Fibroblast of peridontal ligament (primary cell): ENCODE results near the gene ANKS3.

Source experiments
- DNase-seq: peaks from one replicate; pipeline ENCODE4 v3.0.0-alpha.2; 2010; ENCODE audit errors: extremely low read depth

ANKS3 gene, protein sequence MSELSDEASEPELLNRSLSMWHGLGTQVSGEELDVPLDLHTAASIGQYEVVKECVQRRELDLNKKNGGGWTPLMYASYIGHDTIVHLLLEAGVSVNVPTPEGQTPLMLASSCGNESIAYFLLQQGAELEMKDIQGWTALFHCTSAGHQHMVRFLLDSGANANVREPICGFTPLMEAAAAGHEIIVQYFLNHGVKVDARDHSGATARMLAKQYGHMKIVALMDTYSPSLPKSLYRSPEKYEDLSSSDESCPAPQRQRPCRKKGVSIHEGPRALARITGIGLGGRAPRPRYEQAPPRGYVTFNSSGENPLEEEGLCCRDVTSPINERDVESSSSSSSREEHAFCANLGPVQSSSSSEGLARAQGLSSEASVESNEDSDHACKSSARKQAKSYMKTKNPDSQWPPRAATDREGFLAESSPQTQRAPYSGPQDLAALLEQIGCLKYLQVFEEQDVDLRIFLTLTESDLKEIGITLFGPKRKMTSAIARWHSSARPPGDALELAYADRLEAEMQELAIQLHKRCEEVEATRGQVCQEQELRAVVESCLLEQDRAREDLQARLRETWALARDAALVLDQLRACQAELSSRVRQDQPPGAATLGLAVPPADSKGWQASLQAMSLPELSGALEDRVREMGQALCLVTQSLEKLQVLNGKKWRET

DNA sequence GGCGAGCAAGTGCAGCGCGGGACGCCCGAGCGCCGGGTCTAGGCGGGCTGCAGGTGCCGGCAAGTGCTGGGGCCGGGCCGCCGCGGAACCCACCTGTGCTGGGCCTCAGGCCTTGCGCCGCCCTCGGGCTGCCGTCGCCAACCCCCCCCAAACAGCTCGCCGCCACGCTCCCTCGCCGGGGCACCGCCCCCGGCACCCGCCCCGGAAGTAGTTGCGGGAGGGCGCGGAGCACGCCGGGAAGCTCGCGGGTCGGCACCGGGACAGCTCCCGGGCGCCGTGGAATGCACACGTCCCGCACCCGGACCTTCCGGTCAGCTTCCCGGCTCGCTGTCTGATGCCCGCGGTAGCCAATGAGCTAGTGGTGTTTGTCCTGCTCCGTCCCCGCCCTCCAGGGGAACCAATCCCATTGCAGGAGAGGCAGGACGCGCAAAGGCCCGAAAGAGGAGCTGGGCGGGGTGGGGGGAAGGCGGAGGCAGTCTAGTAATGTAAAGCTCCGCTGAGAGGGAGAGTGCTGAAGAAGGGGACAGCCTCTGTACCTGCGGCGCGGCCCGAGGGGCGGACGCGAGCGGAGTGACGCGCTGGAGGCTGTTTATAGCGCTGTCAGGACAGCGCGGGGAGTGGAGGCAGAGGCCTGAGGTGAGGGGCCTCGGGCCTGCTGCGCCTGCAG is at the start of gene ANKS3, which contains the start of gene DNAAF8:
Gene ANKS3 (minus strand): TSS at position 209 of the 667 bp plus-strand sequence. CDS start 4,122 bp downstream, outside the sequence.
Gene DNAAF8 (plus strand): TSS at position 475 of the 667 bp plus-strand sequence. CDS start 1,978 bp downstream, outside the sequence.
- peak; percentile 96 for DNase-seq

DNA sequence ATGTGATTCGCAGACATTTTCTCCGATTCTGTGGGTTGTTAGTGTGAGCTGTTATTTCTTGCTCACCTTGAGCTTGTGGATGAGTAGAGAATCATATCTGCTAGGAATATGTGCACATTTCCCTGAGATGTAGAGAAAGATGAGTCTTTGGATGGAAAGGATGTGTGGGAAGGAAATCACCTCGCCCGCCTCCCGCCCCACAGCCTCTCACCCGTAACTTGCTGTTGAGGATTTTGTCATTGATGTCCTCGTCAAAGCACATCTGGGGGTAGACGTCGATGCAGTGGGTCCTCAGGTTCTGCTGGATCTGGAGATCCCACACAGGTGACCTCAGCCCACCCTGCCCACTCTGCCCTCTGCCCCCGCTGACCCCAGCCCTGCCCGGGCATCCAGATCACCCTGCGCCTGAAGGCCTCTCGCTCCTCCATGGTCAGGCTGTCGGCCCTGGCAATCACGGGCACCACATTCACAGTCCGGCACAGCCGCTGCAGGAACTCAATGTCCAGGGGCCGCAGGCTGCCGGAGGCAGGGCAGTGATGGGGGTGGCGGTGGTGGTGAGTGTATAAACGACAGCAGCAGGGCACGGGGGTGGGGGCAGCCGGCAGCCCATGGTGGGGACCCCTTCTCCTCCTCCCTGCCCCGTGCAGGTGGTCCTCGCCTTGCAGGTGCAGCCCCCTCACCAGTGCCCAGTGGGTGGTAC is 49.3 kb upstream of the ANKS3 start:
- no peak for DNase-seq

DNA sequence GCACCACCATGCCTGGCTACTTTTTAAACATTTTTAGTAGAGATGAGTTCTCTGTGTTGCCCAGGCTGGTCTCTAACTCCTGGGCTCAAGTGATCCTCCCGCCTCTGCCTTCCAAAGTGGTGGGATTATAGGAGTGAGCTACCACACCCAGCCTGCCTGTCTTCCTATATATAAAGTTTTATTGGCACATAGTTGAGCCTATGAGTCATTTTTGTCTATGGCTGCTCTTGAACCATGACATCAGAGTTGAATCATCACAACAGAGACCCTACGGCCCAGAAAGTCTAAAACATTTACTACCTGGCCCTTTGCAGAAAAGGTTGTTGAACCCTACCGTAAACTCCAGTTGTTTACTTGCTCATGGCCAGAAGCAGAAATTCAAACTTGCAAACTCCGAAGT is 46.2 kb upstream of the ANKS3 start:
- no peak for DNase-seq

DNA sequence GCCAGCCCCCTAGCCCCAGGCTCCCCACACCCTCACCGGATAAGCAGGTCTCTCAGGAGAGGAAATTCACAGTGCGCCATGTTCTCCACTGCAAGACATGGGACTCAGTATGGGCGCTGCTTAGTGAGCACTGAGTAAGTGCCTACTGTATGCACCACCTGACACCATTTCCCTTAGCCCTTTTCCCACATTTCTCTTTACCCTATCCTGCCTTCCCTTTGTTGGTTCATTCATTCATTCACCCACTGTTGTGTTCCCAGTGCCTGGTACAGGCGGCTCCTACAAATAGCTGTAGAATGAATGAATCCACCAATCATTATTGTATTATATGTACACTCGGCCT is 44.0 kb upstream of the ANKS3 start:
- no peak for DNase-seq

DNA sequence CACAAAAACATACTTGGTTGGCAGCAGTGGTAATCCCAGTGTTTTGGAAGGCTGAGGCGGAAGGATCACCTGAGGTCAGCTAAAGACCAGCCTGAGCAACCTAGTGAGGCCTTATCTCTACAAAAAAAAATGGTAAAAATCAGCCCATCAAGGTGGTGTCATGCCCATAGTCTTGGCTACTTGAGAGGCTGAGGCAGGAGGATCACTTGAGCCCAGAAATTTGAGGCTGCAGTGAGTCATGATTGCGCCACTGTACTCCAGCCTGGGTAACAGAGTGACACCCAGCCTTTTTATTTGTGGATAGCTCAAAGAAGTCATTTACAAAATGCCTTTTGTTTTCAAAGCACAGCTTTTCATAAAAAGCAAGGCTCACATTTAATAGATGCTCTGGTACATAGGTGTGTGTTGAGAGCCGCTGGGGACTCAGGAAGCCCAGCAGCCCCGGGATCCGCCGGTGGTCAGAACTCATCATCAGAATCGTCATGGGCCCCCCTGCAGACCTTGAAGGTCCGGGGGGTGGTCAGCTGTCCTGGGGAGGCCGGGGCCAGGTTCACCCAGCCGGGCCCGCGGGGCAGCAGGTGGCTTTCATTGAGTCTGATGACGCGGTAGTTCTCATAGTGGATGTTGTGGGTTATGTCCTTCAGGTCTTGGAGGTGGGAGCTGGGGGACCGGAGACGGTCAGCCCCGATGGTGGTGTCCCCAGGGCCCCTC is 43.4 kb upstream of the ANKS3 start:
- no peak for DNase-seq

DNA sequence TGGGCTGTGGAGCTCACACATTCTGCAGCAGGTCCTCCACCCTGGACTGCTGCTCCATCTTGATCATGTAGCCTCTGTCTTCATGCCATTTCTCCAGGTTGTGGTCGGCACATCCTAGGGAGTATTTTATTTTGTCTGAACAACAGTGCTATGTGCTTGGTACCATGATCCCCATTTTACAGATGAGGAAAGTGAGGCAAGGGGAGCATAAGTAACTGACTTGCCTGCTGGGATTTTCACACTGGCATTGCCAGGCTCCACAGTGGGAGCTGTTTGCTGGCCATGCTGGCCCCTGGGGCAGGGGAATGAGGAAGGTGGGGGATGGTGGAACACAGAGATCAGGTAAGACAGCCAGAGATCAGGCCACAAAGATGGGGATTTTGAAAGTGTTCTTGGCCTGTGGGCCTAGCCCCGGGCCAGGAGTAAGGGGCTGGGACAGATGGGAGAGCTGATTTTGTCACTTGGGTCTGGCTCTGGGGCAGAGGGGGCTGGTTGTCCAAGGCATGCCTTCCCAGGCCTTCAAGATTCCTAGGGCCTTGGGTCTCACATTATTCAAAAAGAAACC is 42.2 kb upstream of the ANKS3 start:
- no peak for DNase-seq

DNA sequence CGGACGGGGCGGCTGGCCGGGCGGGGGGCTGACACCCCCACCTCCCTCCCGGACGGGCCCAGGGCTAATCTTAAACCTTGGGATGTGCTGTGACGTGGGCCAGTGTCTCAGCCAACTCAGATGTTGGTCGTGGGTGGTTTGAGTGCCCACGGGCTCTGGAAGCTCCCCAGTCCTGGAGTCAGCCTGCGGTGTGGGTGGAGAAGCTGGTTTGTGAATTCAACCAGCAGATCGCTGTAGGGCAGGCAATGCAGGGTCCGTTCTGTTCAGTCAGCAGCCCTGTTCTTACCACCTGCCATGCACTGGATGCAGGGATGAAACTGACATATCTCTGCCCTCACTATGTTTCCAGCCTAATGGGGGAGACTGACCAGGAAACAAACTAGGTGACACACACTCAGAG is 40.9 kb upstream of the ANKS3 start:
- no peak for DNase-seq

DNA sequence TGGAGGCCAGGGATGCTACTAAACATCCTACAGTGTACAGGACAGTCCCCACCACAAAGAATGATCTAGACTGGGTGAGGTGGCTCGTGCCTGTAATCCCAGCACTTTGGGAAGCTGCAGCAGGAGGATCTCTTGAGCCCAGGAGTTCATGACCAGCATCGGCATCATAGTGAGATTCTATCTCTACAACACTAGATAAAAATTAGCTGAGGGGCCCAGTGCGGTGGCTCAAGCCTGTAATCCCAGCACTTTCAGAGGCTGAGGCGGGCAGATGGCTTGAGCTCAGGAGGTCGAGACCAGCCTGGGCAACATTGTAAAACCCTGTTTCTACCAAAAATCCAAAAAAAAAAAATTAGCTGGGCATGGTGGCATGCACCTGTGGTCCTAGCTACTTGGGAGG is 38.3 kb upstream of the ANKS3 start:
- DNase-seq: no peak

DNA sequence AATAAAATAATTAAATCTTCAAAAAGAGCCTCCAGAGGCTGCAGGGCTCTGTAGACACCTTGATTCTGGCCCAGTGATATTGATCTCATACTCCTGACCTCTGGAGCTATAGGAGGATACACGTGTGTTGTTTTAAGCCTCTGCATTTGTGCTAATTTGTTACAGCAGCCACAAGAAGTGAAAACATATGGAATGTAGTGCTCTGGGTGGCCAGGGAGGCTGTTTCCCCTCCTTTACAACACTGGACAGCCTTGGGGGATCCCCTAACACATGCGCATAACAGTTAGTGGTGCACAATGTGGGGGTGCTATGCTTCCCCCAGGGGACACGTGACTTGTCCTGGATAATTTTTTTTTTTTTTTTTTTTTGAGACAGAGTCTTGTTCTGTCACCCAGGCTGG is 37.6 kb upstream of the ANKS3 start:
- no peak for DNase-seq

DNA sequence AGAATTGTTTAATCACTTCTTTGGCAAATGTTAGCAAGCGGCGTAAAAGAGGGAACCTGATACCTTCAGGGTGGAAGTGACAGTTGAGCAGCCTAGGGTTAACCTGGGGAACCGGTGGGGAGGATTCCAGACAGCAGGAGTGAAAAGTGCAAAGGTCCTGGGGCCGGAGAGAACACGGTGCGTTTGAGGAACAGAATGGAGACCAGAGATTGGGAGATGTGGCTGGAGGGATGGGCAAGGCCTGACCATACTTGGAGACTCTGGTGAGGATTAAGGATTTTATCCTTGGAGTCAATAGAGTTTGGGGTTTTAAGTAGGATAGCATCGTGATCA is 35.2 kb upstream of the ANKS3 start:
- no peak for DNase-seq

DNA sequence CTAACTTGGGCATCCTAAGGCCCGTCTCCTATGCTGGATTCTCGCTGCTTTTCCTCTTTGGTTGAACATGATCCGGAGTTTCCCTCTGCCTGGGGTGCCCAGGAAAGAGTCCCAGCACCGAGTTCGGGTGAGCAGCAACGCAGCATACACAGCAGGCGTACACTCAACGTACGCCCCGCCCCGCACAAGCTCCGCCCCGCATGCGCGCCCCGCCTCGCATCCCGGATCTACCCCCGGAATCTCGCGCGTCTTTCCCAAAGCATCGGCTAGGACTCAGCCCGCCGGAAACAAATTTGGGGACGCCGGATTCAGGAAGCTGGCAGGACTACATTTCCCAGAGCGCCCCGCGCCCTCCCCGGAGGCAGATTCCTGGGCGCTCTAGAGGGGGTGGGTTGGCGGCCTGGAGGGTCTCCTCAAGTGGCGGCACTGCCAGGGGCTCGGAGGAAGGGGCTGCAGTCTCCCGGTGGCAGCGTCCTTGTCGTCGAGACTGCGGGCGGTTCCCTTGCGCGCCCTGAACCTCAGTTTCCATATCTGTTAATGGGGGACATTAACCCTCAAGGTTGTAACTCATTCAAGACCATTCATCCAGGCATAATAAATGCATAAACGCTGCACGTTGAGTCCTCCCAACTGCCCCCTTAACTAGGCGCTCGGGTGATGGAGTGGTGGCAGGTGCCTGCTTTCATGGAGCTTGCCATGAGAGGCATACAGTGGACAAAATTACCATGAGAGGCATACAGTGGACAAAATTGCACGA is 34.7 kb upstream of the ANKS3 start:
- peak; percentile 93 for DNase-seq

DNA sequence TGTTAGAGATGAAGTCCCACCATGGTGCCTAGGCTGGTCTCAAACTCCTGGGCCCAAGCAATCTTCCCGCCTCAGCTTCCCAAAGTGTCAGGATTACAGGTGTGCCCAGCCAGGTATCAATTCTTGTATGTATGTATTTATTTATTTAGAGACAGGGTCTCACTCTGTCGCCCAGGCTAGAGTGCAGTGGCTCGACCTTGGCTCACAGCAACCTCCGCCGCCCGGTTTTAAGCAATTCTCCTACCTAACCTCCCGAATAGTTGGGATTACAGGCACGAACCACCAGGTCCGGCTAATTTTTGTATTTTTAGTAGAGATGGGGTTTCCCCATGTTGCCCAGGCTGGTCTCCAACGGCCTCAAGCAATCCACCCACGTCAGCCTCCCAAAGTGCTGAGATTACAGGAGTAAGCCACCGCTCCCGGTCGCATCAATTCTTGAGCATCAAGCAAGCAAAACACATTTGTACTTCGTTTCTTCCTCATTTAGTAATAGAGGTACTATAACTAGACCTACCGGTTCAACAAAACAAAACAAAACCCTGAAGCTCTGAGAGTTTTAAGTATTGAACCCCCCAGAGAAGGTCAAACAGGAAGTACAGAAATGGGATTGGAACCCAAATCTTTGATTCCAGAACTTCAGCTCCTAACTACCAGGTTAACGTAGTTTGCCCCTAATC is 33.9 kb upstream of the ANKS3 start:
- no peak for DNase-seq

DNA sequence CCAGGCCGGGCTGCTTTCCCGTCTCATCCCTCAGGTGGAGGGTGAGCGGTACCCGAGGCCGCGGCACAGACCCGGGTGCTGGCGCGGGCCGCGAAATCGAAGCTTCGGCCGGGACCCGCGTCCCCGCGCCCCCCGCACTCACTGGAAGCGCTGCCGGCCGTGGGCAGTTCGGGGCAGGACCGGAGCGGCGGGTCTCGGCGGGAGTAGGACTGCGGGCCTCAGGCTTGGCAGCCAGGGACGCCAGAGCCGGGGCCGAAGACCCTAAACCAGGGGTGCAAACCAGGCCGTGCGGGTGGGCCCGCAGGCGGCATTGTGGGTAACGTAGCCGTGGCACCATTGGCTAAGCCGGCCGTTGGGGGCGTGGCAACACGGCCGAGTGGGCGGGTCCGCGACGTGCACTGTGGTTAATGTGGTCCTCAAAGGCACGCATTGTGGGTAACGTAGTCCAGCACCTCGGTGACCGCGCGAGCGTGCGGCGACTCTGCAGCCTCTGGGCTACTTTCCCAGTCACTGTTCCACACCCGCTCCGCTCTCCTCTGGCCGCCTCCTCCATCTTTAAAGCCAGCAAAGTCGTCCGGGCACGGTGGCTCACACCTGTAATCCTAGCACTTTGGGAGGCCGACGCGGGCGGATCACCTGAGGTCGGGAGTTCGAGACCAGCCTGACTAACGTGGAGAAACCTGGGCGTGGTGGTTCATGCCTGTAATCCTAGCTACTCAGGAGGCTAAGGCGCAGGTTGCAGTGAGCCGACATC is 33.0 kb upstream of the ANKS3 start, which contains the start of gene ZNF500:
Gene ZNF500 (minus strand): TSS at position 288 of the 754 bp plus-strand sequence. CDS start 1,184 bp downstream, outside the sequence.
- peak; percentile 93 for DNase-seq

DNA sequence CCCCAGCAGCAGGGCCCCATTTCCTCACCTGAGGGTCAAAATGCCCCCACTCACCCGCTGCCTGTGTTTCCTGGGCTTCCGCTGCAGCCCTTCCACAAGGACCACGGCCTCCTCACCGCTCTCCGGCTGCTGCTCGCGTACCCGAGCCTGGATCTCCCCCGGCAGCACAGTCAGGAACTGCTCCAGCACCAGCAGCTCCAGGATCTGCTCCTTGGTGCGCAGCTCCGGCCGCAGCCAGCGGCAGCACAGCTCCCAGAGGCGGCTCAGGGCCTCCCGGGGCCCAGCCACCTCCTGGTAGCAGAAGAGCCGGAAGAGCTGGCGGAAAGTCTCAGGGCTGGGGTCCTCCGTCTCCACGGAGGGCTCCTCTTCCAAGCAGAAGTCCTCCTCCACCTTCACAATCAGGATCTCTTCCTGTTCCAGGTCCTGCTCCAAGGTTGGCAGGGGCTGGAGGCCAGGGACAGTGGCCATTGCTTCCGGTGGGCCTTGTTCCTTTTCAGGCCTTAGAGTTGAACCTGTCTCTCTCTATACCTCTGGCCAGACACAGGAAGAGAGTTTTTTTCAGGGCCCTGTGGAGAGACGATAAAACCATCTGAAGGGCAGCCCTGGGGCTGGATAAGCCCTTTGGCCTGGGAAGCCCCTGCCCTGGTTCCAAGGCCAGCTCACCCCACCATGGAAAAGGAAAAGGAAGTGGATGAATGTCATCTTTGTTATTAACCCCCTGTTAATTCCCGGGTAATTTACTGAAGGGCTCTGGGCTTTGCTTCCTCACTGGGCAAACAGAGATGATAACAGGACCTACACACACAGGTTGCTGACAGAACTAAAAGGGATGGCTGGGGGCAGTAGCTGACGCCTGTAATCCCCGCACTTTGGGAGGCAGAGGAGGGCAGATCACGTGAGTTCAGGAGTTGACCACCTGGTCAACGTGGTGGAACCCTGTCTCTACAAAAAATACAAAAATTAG is 31.7 kb upstream of the ANKS3 start:
- no peak for DNase-seq

DNA sequence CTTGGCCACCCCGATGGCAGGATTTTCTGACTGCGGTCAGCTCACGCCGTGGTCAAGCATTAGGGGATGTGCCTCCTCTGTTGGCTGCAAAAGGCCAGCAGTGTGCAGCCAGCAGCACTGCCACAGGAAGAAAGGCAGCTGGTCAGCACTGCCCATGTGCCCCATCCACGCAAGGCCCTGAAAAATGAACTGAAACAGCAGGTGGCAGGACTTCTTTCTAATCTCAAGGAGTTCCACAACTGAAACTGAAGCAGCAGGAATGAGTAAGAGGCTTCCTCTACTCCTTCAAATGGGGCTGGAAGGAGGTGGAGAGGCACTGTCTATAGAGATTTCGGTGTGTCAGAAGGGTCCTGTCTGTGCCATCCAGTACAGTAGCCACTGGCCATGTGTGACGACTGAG is 29.7 kb upstream of the ANKS3 start:
- DNase-seq: no peak

DNA sequence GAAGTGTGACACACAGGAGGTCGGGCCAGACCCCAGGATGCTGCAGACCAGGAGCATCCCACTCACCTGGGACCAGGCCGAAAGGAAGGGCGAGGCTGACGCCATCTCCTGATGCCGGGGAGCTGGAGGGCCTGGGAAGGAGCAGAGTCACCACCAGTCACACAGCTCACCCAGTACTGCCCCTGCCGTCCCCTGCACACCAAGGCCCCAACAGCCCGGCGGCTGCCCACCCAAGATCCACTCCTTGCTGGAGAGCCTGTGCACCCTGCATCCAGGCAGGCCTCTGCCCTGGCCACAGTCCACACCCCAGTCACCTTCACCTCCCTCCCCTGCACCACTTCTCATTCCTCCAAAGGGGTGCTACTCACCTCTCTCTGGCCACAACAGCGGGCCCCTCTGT is 28.1 kb upstream of the ANKS3 start:
- DNase-seq: no peak

DNA sequence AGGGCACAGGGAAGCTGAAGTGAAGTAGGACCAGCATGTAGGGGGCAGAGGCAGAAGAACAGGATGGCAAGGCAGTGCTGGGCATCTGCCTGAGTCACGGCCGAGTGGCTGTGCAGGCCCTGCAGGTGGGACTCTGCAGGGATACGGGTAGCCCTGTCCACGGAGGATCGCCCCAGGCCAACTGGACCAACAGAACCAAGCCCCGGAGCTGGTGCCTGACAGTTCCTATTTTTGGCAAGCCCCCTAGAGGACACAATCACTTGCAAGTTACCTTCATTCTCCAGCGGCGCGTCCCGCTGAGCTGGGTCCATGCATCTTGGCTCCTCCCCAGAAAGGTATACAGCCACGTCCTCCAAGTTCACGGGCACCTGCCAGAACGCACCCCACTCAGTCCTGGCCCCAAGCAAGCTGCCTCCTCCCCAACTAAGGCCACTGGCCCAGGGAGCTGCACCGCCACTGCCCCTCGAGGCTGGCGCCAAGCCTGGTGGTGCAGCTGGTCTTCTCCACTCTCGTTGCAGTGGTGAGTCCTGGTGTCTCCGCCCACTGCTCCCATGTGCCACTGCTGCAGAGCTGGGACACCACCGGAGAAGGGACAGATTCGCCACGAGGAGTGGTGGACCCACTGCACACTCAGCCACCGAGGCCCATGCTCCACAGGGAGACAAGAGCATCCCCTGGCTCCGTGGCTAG is 26.3 kb upstream of the ANKS3 start:
- DNase-seq: no peak
